C4-2B (cell line): ENCODE measurements around the gene PHLDA2.

Experiments used
- H3K27ac ChIP-seq: fragments of 450-650 bp; 2 replicates; pipeline ENCODE4 v1.5.1; 2017
- ZFX ChIP-seq: fragments of 450-650 bp; IDR thresholded peaks from 2 replicates; pipeline ENCODE4 v1.6.1; 2017
- TF ChIP-seq, protein P1 (sequence below): fragments of 450-650 bp; conservative IDR thresholded peaks from 2 replicates; pipeline ENCODE4 v1.5.1; 2017; ENCODE audit warnings: mild to moderate bottlenecking

The PHLDA2 gene

DNA sequence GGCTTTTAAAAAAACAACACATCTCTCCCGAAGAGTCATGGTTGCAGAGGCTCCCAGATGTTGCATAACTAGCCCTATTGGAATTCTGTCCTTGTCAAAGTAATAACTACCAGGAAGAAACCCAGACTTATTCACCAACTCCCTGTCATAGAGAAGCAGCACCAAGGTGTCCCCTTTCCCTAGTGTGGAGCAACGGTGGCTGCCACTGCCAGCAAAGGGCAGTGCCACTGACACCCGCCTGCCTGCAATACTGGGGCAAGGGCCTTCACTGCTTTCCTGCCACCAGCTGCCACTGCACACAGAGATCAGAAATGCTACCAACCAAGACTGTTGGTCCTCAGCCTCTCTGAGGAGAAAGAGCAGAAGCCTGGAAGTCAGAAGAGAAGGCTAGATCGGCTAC lies 35.6 kb upstream of the PHLDA2 start:
- H3K27ac ChIP-seq, result no peak overlapping the region
- TF ChIP-seq, protein P1, sequence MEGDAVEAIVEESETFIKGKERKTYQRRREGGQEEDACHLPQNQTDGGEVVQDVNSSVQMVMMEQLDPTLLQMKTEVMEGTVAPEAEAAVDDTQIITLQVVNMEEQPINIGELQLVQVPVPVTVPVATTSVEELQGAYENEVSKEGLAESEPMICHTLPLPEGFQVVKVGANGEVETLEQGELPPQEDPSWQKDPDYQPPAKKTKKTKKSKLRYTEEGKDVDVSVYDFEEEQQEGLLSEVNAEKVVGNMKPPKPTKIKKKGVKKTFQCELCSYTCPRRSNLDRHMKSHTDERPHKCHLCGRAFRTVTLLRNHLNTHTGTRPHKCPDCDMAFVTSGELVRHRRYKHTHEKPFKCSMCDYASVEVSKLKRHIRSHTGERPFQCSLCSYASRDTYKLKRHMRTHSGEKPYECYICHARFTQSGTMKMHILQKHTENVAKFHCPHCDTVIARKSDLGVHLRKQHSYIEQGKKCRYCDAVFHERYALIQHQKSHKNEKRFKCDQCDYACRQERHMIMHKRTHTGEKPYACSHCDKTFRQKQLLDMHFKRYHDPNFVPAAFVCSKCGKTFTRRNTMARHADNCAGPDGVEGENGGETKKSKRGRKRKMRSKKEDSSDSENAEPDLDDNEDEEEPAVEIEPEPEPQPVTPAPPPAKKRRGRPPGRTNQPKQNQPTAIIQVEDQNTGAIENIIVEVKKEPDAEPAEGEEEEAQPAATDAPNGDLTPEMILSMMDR, result no peak
- TF ChIP-seq ZFX, result no peak

DNA sequence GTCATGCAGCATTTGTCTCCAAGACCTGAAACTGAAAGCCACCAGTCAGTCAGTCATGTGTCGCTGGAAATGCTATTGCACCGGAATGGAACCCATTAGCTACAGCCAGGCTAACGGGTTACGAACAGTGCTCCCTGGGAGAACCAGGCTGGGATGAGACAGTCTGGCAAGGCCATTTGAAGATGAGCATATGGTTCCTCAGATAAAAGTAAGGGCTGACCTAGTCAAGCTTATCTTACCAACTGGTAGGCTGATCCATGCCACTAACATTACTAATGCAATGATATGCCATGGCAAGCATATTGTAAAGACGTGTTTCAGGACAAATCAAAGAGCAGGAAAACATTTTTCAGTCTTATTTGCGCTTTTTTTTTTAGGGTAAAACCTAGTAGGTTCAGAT lies 34.5 kb upstream of the PHLDA2 start:
- no peak overlapping the region for H3K27ac ChIP-seq
- TF ChIP-seq, protein P1, result no peak
- TF ChIP-seq ZFX, result no peak

DNA sequence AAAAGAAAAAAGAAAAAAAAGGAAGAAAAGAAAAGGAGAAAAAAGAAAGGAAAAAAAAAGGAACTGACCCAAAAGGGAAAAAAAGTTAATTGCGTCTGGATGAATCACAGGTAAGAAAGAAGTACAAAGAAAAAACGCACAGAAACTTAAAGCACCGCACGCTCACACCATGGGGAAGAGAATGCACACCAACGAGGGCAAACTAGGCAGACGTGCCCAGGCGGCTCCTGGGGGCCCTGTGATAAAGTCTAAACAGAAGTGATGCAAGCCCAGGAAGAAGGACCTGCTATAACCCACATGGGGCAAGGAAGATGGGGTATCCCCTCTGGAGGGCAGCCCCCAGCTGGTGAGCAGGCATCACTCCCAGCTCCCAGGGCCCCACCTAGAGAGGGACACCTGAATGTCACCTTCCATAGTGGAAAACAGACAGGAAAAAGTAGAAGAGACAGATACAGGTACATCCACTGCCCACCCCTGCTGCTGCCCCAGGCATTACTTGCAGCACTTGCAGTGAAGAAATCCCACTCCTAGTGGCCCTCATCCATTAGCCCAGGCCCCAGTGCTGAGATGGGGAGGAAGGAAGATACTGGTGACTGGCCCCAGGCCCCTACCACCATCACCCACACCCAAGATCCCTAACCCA lies 34.0 kb upstream of the PHLDA2 start:
- TF ChIP-seq ZFX, result no peak
- TF ChIP-seq, protein P1, result no peak
- no peak overlapping the region for H3K27ac ChIP-seq

DNA sequence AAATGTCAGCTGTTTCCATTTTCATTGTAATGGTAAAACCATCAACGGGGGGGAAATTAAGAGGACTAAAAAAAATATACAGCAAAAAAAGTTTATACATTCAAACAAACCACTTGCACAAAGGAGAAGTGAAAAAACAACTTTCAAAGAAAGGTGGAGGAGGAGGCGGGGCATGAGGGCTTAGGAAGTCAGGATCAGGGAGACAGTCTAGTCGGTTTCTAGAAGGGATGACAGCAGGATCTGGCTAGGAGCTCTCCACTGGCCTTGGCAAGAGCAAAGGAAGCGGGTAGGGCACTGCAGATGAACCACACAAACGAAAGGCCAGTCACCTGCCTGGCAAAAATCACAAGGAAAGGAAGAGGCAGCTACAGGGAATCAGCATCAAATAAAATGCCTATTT lies 31.9 kb upstream of the PHLDA2 start:
- no peak overlapping the region for H3K27ac ChIP-seq
- TF ChIP-seq ZFX, result no peak
- TF ChIP-seq, protein P1, result no peak

DNA sequence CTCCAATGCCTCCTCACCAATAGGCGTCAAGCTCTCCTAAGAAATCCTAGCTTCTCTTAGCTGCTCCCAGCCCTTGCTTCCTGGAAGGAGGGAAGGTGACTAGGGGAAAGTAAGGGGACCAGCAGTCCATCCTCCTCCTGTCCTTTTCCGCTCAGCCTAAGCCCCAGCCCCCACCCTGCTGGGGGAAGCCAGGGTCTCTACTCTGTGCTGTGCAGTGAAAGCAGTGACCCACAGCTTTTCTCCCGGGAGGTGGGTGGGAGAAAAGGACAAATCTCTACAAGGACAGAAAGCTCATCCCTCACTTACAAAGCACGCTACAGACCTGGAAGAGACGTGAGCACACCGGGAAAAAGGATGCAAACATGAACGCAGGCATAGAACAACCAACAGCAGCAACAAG lies 30.9 kb upstream of the PHLDA2 start:
- no peak overlapping the region for H3K27ac ChIP-seq
- no peak for TF ChIP-seq ZFX
- TF ChIP-seq, protein P1, result no peak

DNA sequence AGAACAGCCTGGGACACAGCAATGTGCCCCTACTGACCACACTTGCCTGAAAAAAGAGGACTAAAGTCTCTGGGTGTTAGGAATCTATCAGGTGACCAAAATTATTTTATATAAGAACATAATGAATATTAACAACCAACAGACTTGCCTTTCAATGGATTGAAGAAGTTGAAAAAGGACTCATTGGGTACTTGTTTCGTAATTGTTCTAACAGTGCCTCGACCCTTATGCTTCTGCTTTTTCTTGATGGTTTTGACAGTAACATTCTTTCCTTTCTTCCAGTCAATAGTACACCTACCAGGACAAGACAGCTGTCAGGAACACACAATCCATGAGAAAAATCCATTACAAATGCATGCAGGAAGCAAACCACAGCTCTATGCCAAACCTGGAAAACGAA lies 29.0 kb upstream of the PHLDA2 start:
- TF ChIP-seq, protein P1, result no peak
- TF ChIP-seq ZFX, result no peak

DNA sequence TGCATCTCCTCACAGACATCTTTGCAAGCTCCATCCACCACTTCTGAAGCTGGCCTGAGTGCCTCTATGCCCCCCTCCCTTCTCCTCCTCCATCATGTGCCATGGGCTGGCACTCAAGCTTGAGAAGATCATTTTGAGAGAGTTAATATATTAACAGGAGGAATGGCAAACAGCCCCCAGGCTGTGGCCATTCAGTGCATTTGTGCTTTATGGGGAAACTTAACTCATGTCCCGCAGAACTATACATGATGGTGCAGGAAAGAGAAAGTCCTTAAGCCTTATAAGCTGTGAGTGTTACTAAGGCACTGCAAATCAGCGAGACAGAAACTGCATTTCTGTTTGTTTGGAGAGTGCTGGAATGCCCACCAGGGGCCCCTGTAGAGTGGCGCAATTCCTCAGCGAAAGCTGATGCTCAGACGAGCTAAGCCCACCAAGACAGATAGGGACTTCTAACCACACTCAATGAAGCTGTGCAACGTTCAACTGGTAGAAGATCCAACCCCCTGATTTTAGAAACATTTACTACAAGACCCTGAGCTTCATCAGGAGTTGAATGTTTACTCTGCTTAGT lies 26.8 kb upstream of the PHLDA2 start:
- TF ChIP-seq ZFX, result no peak
- TF ChIP-seq, protein P1, result no peak
- H3K27ac ChIP-seq, result no peak overlapping the region

More for the DNA sequence above, 29.0 kb upstream of the PHLDA2 start:
- H3K27ac ChIP-seq, result no peak overlapping the region
